GM18508 (cell line): ENCODE data around the gene COMP.

Experiments
- ATAC-seq: cut with Tn5 transposase; IDR thresholded peaks from one replicate; pipeline ENCODE4 v1.9.1; 2021; ENCODE audit warnings: moderate number of reproducible peaks; ENCODE audit not compliant: insufficient read depth, unreplicated experiment

Gene COMP

GRCh38 chr19:18756896-18757295 lies 34.2 kb downstream of the COMP start:
- no peak for ATAC-seq

- no peak for ATAC-seq
Measured at GRCh38 chr19:18754501-18754900, 36.6 kb downstream of the COMP start.

- no peak for ATAC-seq
Measured at GRCh38 chr19:18751571-18751970, 39.5 kb downstream of the COMP start.

GRCh38 chr19:18750295-18750970 lies 40.7 kb downstream of the COMP start:
- no peak for ATAC-seq

- no peak for ATAC-seq
Measured at GRCh38 chr19:18749362-18750231, 41.5 kb downstream of the COMP start.

GRCh38 chr19:18746401-18747325 lies 44.4 kb downstream of the COMP start:
- no peak for ATAC-seq

GRCh38 chr19:18745931-18746330 lies 45.2 kb downstream of the COMP start:
- no peak for ATAC-seq

GRCh38 chr19:18745012-18745735 lies 45.9 kb downstream of the COMP start:
- ATAC-seq = no peak

GRCh38 chr19:18743784-18744418 lies 47.2 kb downstream of the COMP start:
- no peak for ATAC-seq

- no peak for ATAC-seq
Measured at GRCh38 chr19:18742838-18743783, 48.0 kb downstream of the COMP start.

GRCh38 chr19:18742324-18742723 lies 48.8 kb downstream of the COMP start:
- ATAC-seq = no peak

GRCh38 chr19:18741124-18742121 lies 49.7 kb downstream of the COMP start:
- ATAC-seq = no peak

GRCh38 chr19:18738961-18739690 lies 52.0 kb downstream of the COMP start:
- no peak for ATAC-seq

GRCh38 chr19:18737954-18738351 lies 53.2 kb downstream of the COMP start:
- no peak for ATAC-seq

GRCh38 chr19:18737337-18737953 lies 53.7 kb downstream of the COMP start:
- no peak for ATAC-seq
